Measurements from ENCODE around the gene SASH1.

Gene SASH1

GRCh38 chr6:148460876-148461646, 118.4 kb downstream of the SASH1 start:
- DNase-seq (ENCODE audit: low read depth) = no peak

GRCh38 chr6:148461986-148462577, 119.4 kb downstream of the SASH1 start:
- DNase-seq (ENCODE audit: low read depth) = no peak

- no peak for DNase-seq (ENCODE audit: low read depth)
Observed at GRCh38 chr6:148463671-148464070, 121.0 kb downstream of the SASH1 start.

- peak; percentile 17 for DNase-seq (ENCODE audit: low read depth)
Observed at GRCh38 chr6:148464319-148465010, 121.8 kb downstream of the SASH1 start.

- no peak for DNase-seq (ENCODE audit: low read depth)
Observed at GRCh38 chr6:148465011-148465335, 122.3 kb downstream of the SASH1 start.

GRCh38 chr6:148465670-148466069, 123.0 kb downstream of the SASH1 start:
- no peak for DNase-seq (ENCODE audit: low read depth)

GRCh38 chr6:148466158-148466557, 123.5 kb downstream of the SASH1 start:
- DNase-seq (ENCODE audit: low read depth) = no peak

- DNase-seq (ENCODE audit: low read depth) = no peak
Observed at GRCh38 chr6:148467926-148468325, 125.3 kb downstream of the SASH1 start.

GRCh38 chr6:148470156-148470555, 127.5 kb downstream of the SASH1 start:
- no peak for DNase-seq (ENCODE audit: low read depth)

- DNase-seq (ENCODE audit: low read depth) = no peak
Observed at GRCh38 chr6:148470606-148471465, 128.2 kb downstream of the SASH1 start.

- no peak for DNase-seq (ENCODE audit: low read depth)
Observed at GRCh38 chr6:148471624-148472159, 129.1 kb downstream of the SASH1 start.

GRCh38 chr6:148472171-148473105, 129.8 kb downstream of the SASH1 start:
- no peak for DNase-seq (ENCODE audit: low read depth)

GRCh38 chr6:148479497-148479896, 136.9 kb downstream of the SASH1 start:
- no peak for DNase-seq (ENCODE audit: low read depth)

GRCh38 chr6:148487461-148487860, 144.8 kb downstream of the SASH1 start:
- DNase-seq (ENCODE audit: low read depth) = no peak

GRCh38 chr6:148491638-148492251, 149.1 kb downstream of the SASH1 start:
- no peak for DNase-seq (ENCODE audit: low read depth)

GRCh38 chr6:148492654-148493290, 150.1 kb downstream of the SASH1 start:
- DNase-seq (ENCODE audit: low read depth) = no peak

- no peak for DNase-seq (ENCODE audit: low read depth)
Observed at GRCh38 chr6:148493424-148493823, 150.8 kb downstream of the SASH1 start.

GRCh38 chr6:148494226-148494625, 151.6 kb downstream of the SASH1 start:
- DNase-seq (ENCODE audit: low read depth) = no peak

GRCh38 chr6:148495029-148495428, 152.4 kb downstream of the SASH1 start:
- no peak for DNase-seq (ENCODE audit: low read depth)

- DNase-seq (ENCODE audit: low read depth) = no peak
Observed at GRCh38 chr6:148497257-148497656, 154.6 kb downstream of the SASH1 start.

All from activated T-helper 9 cell treated with anti-CD3 and anti-CD28 coated beads, Interleukin-2, amount 50 U/mL, for 16 hours (primary cell).